Common myeloid progenitor, CD34-positive (primary cell): ENCODE results near the gene COL4A2.
A peak's percentile ranks its signal among the peaks of the same experiment; 100 is the strongest.

Source experiments
- CTCF ChIA-PET: fragments of 350-600 bp; sonication (Branson Sonifier 250); formaldehyde crosslinking; loops from one replicate; lab custom pipeline; 2021; ENCODE audit warnings: antibody characterized with exemption; lab: Charles Lee
- POLR2A ChIA-PET: fragments of 350-600 bp; sonication (Branson Sonifier 250); formaldehyde crosslinking; loops from one replicate; lab custom pipeline; 2021; ENCODE audit warnings: antibody characterized with exemption; lab: Charles Lee
- DNase-seq, 3 donors: peaks; one replicate each; pipeline versions ENCODE4 v3.0.0 to v3.0.0-alpha.2; 2013
- H3K27ac ChIP-seq, 2 experiments: 1 replicate in 1 of 2; 2 replicates in 1 of 2; pipeline ENCODE4 v1.7.0; 2013; ENCODE audit warnings: inconsistent platforms in 2 of 2, low read length in 2 of 2, mild to moderate bottlenecking in 2 of 2, low read depth in 1 of 2, moderate library complexity in 1 of 2; ENCODE audit not compliant: severe bottlenecking in 2 of 2, insufficient read depth in 1 of 2, poor library complexity in 1 of 2
- H3K27me3 ChIP-seq, 5 experiments: replicated peaks in 2 of 5; 1 replicate in 3 of 5; 2 replicates in 2 of 5; pipeline versions ENCODE4 v1.6.1 to v1.7.0; 2013; ENCODE audit warnings: low read length in 4 of 5, mild to moderate bottlenecking in 2 of 5, moderate library complexity in 2 of 5, inconsistent platforms in 1 of 5; ENCODE audit not compliant: insufficient read depth in 5 of 5, control insufficient read depth in 4 of 5
- H3K36me3 ChIP-seq, 4 experiments: 1 replicate in 2 of 4; 2 replicates in 2 of 4; pipeline versions ENCODE4 v1.6.1 to v1.7.0; 2013; ENCODE audit warnings: low read length in 3 of 4, control low read depth in 1 of 4, mild to moderate bottlenecking in 1 of 4; ENCODE audit not compliant: control insufficient read depth in 4 of 4, insufficient read depth in 4 of 4
- H3K4me1 ChIP-seq, 4 experiments: 1 replicate in 3 of 4; 2 replicates in 1 of 4; pipeline versions ENCODE4 v1.6.1 to v1.7.1; 2013; ENCODE audit warnings: low read length in 3 of 4, mild to moderate bottlenecking in 3 of 4, control low read depth in 1 of 4, inconsistent platforms in 1 of 4, moderate library complexity in 1 of 4; ENCODE audit not compliant: control insufficient read depth in 4 of 4, insufficient read depth in 4 of 4; ENCODE audit errors: control extremely low read depth in 1 of 4
- H3K4me3 ChIP-seq, 7 experiments: 1 replicate in 4 of 7; 2 replicates in 3 of 7; pipeline versions ENCODE4 v1.5.1 to v1.7.0; 2013; ENCODE audit warnings: mild to moderate bottlenecking in 7 of 7, low read length in 6 of 7, moderate library complexity in 6 of 7, inconsistent platforms in 2 of 7, low read depth in 2 of 7, control low read depth in 1 of 7; ENCODE audit not compliant: insufficient read depth in 4 of 7, control insufficient read depth in 1 of 7; ENCODE audit errors: extremely low read depth in 1 of 7
- H3K9me3 ChIP-seq, 5 experiments: 1 replicate in 4 of 5; 2 replicates in 1 of 5; pipeline versions ENCODE4 v1.6.1 to v1.7.1; 2013; ENCODE audit warnings: low read length in 4 of 5, mild to moderate bottlenecking in 2 of 5, inconsistent platforms in 1 of 5, low read depth in 1 of 5, moderate library complexity in 1 of 5; ENCODE audit not compliant: control insufficient read depth in 4 of 5, insufficient read depth in 2 of 5; ENCODE audit errors: control extremely low read depth in 1 of 5
- WGBS: methylation state at CpG from one replicate; pipeline ENCODE4 v1.1.5; 2013; ENCODE audit not compliant: insufficient coverage; 5-methylcytosine and 5-hydroxymethylcytosine counted together

The COL4A2 gene

GRCh38 chr13:110306340-110306959 lies 634 bp upstream of the COL4A2 start:
- peaks cover 14 to 100% (median 75%) of the 10 kb centered on the region in 5 experiments for H3K27me3 ChIP-seq

GRCh38 chr13:110307767-110308655 lies 927 bp downstream of the COL4A2 start:
- no peaks in the 10 kb centered on the region for H3K9me3 ChIP-seq
- ChIA-PET CTCF (interaction anchor here (1.5 kb wide), 1 partner anchor 104 kb away, joined by 4 read pairs; no protein-coding TSS in a partner anchor), POLR2A (no interaction called here)
- peak overlapping the region in 4 of 7 experiments; percentile 16 to 46 (median 36) for H3K4me3 ChIP-seq
- H3K27me3 ChIP-seq: peaks cover 14 to 100% (median 73%) of the 10 kb centered on the region in 5 experiments
- WGBS: 2% methylated on average over 58 of the region's 64 CpGs
- DNase-seq: peak in 2 of 3 donors; percentile 11 to 29
- H3K27ac ChIP-seq: no peak overlapping the region
- no peaks in the 10 kb centered on the region for H3K36me3 ChIP-seq
- H3K4me1 ChIP-seq: peaks cover 0 to 32% (median 14%) of the 10 kb centered on the region in 4 experiments

More at GRCh38 chr13:110306340-110306959, 634 bp upstream of the COL4A2 start:
- no peak for DNase-seq
- Histone ChIP-seq H3K4me3 (peak overlapping the region in 2 of 7 experiments; percentile 45 to 46), H3K9me3 (no peaks in the 10 kb centered on the region), H3K36me3 (no peaks in the 10 kb centered on the region), H3K4me1 (peaks cover 0 to 32% (median 14%) of the 10 kb centered on the region in 4 experiments), H3K27ac (no peak overlapping the region)
- ChIA-PET POLR2A (no interaction called here), CTCF (interaction anchor here (0.6 to 1.0 kb wide), 2 partner anchors 22 to 117 kb away, joined by 3 read pairs; no protein-coding TSS in a partner anchor)
- 2% methylated on average over 49 of the region's 53 CpGs for WGBS

DNA sequence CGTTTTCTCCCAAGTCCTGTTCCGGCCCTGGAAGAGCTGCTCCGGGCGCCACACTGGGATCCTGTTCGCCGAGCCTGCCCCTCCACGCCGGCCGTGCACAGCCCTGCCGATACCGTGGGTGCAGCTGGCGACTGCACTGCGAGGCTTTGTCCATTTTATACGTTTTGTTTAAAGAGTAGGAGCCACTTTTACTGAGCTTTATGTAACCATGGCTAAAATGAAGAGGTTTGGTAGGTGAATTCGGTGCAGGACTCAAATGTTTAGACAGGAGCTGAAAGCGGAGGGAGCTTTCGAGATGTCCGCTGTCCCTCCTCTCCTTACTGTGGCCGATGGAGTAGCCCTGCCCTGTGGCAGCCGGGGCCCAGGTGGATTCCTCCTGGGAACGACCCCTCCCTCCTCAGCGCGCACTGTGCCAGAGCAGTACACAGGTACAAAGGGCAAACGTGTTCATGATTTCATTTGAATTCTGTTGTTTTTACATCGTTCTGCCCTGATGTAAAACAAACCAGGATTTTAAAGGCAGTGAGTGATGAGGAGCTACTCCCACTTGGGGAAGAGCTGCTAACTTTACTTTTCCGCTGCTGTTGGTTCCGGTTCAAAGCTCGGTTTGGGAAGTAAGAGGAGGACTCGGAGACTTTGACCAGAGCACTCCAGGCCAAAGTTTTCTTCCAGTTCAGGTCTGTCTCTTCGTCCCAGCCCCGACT lies 1.7 kb downstream of the COL4A2 start:
- Histone ChIP-seq H3K4me1 (peaks cover 0 to 32% (median 14%) of the 10 kb centered on the region in 4 experiments), H3K4me3 (peak overlapping the region in 2 of 7 experiments; percentile 16 to 25), H3K36me3 (no peaks in the 10 kb centered on the region), H3K9me3 (no peaks in the 10 kb centered on the region), H3K27ac (no peak overlapping the region), H3K27me3 (peaks cover 14 to 96% (median 73%) of the 10 kb centered on the region in 5 experiments)
- POLR2A ChIA-PET: no interaction called here
- CTCF ChIA-PET: interaction anchor here (1.5 kb wide), 1 partner anchor 103 kb away, joined by 4 read pairs; no protein-coding TSS in a partner anchor
- 16% methylated on average over 29 of the region's 31 CpGs for WGBS
- no peak for DNase-seq

GRCh38 chr13:110309661-110310524 lies 2.8 kb downstream of the COL4A2 start:
- H3K9me3 ChIP-seq: no peaks in the 10 kb centered on the region
- CTCF ChIA-PET: interaction anchor here (0.9 to 1.5 kb wide), 2 partner anchors 87 to 102 kb away, joined by 3 to 4 read pairs; no protein-coding TSS in a partner anchor
- 88% methylated on average over 16 of the region's 16 CpGs for WGBS
- H3K27ac ChIP-seq: no peak overlapping the region
- H3K4me1 ChIP-seq: peaks cover 0 to 32% (median 14%) of the 10 kb centered on the region in 4 experiments
- no peak for DNase-seq
- H3K27me3 ChIP-seq: peaks cover 5 to 96% (median 65%) of the 10 kb centered on the region in 5 experiments
- H3K36me3 ChIP-seq: no peaks in the 10 kb centered on the region
- no peak overlapping the region for H3K4me3 ChIP-seq
- POLR2A ChIA-PET: interaction anchor here (0.7 kb wide), 1 partner anchor 164 kb away, joined by 3 read pairs; no protein-coding TSS in a partner anchor

DNA sequence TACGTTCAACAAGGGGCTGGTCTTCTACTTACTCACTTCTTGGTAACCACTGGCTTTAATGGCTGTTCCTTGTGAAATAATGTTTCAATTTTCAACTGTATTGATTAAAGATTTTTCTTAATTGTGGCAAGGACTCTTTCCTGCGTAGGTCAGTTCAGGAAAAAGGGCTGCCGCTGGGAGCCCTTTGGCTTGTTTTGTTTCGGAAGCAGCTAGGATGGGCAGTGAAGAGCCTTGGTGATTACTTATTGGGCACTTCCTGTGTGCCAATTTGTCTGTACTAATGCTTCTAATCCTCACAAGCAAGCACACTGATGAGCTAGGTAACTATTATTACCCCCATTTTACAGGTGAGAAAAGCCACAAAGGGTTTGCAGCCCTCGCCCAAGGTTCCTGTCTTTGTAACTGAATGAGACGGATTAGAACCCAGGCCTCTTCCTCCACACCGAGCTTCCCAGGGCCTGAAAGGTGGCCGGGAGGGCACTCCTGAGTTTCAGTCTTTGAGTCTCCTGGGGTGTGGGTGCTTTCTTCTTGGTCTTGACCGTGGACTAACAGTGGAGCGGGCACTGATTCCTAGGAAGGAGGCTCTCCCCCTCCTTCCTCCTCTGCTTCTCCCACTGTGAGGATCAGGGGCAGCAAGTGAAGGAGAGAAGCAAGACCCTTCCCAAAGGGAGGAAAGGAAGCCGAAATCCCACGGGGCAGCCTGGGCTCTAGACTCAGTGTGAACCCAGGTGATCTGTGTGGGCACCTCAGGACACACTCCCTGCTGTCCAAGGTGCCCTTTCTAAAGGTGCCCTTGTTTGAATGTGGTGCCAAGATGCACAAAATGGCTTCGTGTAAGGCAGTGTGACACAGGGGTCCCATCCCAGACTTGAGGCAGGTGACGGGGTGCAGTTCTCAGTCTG lies 3.7 kb downstream of the COL4A2 start:
- DNase-seq: no peak
- ChIA-PET CTCF (no interaction called here), POLR2A (interaction anchor here (0.7 kb wide), 1 partner anchor 165 kb away, joined by 3 read pairs; no protein-coding TSS in a partner anchor)
- Histone ChIP-seq H3K4me1 (peaks cover 0 to 31% (median 14%) of the 10 kb centered on the region in 4 experiments), H3K36me3 (no peaks in the 10 kb centered on the region), H3K4me3 (no peak overlapping the region), H3K27me3 (peaks cover 2 to 91% (median 59%) of the 10 kb centered on the region in 5 experiments), H3K9me3 (no peaks in the 10 kb centered on the region), H3K27ac (no peak overlapping the region)
- WGBS: 81% methylated on average over 11 of the region's 14 CpGs
